ENCODE measurements around the gene CTU2.
A peak's percentile ranks its signal among the peaks of the same experiment; 100 is the strongest.

Gene CTU2

DNA sequence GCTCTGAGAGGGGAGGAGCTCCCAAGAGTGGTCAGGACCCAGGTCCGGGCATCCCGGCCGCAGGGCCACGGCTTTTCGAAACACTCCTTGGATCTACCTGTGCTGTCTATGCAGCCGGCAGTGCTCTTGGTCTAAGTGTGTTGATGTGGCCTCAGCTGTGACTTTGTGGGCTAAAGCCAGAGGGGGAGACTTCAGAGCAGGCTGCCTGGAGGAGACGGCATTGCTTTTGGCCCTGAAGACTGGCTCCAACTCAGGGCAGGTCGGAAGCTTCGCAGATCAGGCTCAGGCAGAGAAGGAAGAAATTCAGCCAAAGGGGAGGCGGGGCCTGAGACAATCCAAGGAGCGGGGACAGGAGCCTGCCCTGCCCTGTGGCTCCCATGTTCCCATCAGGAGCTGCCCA, 47.3 kb downstream of the CTU2 start:
- no peak overlapping the region for H3K4me3 ChIP-seq (replicated peaks; ENCODE audit: insufficient read depth, low read length)
- DNase-seq (ENCODE audit: low read depth in 1 of 2, low spot score in 1 of 2) = no peak
- H3K27me3 ChIP-seq (ENCODE audit: insufficient read depth, poor library complexity, severe bottlenecking) = no peaks in the 10 kb centered on the region
- TF ChIP-seq, protein P1, sequence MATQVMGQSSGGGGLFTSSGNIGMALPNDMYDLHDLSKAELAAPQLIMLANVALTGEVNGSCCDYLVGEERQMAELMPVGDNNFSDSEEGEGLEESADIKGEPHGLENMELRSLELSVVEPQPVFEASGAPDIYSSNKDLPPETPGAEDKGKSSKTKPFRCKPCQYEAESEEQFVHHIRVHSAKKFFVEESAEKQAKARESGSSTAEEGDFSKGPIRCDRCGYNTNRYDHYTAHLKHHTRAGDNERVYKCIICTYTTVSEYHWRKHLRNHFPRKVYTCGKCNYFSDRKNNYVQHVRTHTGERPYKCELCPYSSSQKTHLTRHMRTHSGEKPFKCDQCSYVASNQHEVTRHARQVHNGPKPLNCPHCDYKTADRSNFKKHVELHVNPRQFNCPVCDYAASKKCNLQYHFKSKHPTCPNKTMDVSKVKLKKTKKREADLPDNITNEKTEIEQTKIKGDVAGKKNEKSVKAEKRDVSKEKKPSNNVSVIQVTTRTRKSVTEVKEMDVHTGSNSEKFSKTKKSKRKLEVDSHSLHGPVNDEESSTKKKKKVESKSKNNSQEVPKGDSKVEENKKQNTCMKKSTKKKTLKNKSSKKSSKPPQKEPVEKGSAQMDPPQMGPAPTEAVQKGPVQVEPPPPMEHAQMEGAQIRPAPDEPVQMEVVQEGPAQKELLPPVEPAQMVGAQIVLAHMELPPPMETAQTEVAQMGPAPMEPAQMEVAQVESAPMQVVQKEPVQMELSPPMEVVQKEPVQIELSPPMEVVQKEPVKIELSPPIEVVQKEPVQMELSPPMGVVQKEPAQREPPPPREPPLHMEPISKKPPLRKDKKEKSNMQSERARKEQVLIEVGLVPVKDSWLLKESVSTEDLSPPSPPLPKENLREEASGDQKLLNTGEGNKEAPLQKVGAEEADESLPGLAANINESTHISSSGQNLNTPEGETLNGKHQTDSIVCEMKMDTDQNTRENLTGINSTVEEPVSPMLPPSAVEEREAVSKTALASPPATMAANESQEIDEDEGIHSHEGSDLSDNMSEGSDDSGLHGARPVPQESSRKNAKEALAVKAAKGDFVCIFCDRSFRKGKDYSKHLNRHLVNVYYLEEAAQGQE (IDR thresholded peaks at IDR 0.05; ENCODE audit: insufficient replicate concordance, low read depth) = no peak
- TF ChIP-seq, protein P2, sequence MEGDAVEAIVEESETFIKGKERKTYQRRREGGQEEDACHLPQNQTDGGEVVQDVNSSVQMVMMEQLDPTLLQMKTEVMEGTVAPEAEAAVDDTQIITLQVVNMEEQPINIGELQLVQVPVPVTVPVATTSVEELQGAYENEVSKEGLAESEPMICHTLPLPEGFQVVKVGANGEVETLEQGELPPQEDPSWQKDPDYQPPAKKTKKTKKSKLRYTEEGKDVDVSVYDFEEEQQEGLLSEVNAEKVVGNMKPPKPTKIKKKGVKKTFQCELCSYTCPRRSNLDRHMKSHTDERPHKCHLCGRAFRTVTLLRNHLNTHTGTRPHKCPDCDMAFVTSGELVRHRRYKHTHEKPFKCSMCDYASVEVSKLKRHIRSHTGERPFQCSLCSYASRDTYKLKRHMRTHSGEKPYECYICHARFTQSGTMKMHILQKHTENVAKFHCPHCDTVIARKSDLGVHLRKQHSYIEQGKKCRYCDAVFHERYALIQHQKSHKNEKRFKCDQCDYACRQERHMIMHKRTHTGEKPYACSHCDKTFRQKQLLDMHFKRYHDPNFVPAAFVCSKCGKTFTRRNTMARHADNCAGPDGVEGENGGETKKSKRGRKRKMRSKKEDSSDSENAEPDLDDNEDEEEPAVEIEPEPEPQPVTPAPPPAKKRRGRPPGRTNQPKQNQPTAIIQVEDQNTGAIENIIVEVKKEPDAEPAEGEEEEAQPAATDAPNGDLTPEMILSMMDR (IDR thresholded peaks at IDR 0.05; ENCODE audit: insufficient read depth, low read length) = no peak
- TF ChIP-seq POLR2AphosphoS5 (IDR thresholded peaks at IDR 0.05; ENCODE audit: low read depth) (no peak), SPI1 (IDR thresholded peaks at IDR 0.05; ENCODE audit: borderline replicate concordance, low read depth) (no peak), GABPA (IDR thresholded peaks at IDR 0.05; ENCODE audit: low read depth) (no peak)
- no peak overlapping the region for H3K27ac ChIP-seq (replicated peaks)

DNA sequence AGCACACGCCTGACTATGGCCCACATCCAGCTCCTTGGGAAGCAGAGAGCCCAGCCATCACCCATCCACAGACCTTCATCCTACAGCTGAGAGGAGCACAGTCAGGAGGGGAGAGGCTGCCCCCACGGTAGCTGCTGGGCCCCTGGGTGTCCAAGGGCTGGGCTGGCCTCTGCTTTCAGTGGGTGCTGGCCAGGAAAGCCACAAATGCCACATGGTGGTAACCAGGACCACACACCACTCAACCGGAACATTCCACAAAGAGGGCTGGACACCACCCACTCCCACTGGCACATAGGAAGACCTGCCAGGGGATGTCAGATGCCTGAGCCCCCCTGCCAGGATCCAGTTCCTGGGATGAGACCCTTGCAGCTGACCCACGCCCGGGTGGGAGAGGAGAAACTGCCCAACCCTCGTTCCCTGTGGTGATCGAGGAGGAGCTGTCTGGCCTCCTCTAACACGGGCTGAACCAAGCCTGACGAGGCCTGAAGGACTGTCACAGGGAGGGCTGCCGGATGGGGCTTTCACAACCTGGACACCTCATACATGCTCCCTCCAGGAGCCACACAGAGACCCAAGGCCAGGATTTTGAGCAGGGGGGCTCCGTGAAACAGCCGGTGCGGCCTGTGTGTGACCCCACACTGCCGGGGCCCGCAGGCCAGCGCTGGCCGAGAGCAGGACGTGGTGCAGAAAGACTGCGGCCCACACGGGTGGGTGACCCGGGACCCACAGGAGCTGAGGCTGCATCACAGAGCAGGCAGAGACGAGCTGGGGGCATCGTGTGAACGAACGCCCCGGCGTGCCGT, 48.0 kb downstream of the CTU2 start:
- H3K27me3 ChIP-seq (ENCODE audit: insufficient read depth, poor library complexity, severe bottlenecking) = no peaks in the 10 kb centered on the region
- TF ChIP-seq, protein P1 (IDR thresholded peaks at IDR 0.05; ENCODE audit: insufficient replicate concordance, low read depth) = no peak
- TF ChIP-seq, protein P2 (IDR thresholded peaks at IDR 0.05; ENCODE audit: insufficient read depth, low read length) = no peak
- no peak for TF ChIP-seq GABPA (IDR thresholded peaks at IDR 0.05; ENCODE audit: low read depth)
- no peak for TF ChIP-seq POLR2AphosphoS5 (IDR thresholded peaks at IDR 0.05; ENCODE audit: low read depth)
- TF ChIP-seq SPI1 (IDR thresholded peaks at IDR 0.05; ENCODE audit: borderline replicate concordance, low read depth) = no peak
- no peak overlapping the region for H3K4me3 ChIP-seq (replicated peaks; ENCODE audit: insufficient read depth, low read length)
- no peak for DNase-seq (ENCODE audit: low read depth in 1 of 2, low spot score in 1 of 2)
- H3K27ac ChIP-seq (replicated peaks) = no peak overlapping the region

DNA sequence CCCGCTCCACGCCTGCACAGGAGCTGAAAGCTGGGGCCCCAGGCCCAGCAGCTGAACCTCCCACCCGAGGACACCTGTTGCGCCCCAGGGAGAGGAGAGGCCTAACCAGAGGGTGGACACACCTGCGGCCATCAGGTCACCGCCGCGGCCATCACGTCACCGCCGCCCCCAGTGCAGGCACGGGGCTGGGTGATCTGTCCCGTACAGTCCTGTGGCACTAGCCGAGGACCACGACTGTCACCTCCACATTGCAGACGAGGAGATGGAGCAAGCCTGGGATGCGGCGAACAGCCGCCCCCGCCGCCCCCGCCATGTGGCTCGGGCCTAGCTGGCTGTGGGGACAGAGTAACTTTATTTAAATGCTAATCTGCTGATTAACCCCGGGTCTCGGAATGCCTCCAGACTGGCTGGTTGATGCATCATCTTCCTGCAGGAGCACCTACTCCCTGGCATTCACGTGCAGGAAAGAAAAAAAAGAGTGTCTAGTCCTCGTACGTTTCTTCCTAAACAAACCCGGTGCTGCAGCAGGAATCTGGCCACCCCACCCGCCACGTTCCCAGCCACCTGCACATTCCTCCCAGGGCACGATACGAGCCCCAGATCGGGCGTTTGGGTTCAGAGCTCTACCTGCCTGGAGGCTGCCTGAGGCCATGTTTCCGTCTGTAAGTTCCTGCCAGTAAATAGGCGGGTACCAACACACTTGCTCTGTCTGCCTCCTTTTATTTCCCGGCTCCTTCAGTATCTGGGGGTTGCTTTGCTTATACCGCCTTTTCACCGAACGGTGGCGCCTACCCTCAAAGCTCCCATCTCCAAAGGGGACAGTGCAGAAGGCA, 48.8 kb downstream of the CTU2 start:
- Histone ChIP-seq H3K4me3 (replicated peaks; ENCODE audit: insufficient read depth, low read length) (no peak overlapping the region), H3K27ac (replicated peaks) (no peak overlapping the region), H3K27me3 (ENCODE audit: insufficient read depth, poor library complexity, severe bottlenecking) (no peaks in the 10 kb centered on the region)
- peak in 1 of 2 experiments; percentile 21 for DNase-seq (ENCODE audit: low read depth in 1 of 2, low spot score in 1 of 2)
- TF ChIP-seq, protein P2 (IDR thresholded peaks at IDR 0.05; ENCODE audit: insufficient read depth, low read length) = no peak
- TF ChIP-seq POLR2AphosphoS5 (IDR thresholded peaks at IDR 0.05; ENCODE audit: low read depth) (no peak), SPI1 (IDR thresholded peaks at IDR 0.05; ENCODE audit: borderline replicate concordance, low read depth) (no peak), GABPA (IDR thresholded peaks at IDR 0.05; ENCODE audit: low read depth) (no peak)
- TF ChIP-seq, protein P1 (IDR thresholded peaks at IDR 0.05; ENCODE audit: insufficient replicate concordance, low read depth) = no peak

Measured in HL-60 (cell line).